HG02981 (cell line): ENCODE data around the gene UTP14C.
"Not testable (repeated sequence)": the region's sequence is repeated elsewhere in the genome, so short reads cannot be mapped to it uniquely, and the experiment has no call there.

Source experiments
- ATAC-seq: cut with Tn5 transposase; IDR thresholded peaks from one replicate; pipeline ENCODE4 v1.9.1; 2021; ENCODE audit warnings: mild to moderate bottlenecking, moderate library complexity; ENCODE audit not compliant: unreplicated experiment

UTP14C gene

DNA sequence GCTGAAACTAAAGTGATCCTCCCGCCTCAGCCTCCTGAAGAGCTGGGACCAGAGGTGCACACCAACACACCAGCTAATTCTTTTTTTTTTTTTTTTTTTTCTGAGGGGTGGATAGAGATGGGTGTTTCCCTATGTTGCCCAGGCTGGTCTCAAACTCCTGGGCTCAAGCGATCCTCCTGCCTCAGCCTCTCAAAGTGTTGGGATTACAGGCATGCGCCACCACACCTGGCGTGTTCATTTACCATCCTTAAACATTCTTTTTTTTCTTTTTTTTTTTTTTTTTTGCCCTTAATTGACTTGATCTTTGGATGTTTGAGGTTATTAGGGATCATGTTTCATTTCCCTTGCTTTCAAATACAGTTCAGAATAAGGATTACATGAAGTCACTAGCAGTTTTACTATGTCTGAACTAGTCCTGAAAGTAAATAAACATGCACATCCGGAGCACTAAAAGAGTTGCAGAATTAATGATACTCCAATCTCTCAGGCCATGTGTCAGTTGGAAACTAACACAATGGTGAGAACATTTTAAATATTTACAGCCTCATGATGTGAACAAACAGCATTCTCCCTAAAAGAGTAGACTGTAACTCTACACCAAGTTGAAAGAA, 10.2 kb downstream of the UTP14C start:
- no peak for ATAC-seq

DNA sequence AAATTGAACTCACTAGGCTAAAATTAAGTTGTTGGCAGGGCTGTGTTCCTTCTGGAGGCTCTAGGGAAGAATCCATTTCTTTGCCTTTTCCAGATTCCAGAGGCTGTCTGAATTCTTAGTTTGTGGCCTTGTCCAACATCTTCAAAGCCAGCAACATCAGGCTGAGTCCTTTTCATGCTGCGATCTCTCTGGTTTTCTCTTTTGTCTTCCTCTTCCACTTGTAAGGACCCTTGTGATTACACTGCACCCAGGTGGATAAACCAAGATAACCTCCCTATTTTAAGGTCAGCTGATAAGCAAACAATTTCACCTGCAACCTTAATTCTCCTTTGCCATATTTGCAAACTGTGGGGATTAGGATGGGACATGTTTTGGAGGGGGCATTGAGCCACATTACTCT, 11.5 kb downstream of the UTP14C start:
- no peak for ATAC-seq

DNA sequence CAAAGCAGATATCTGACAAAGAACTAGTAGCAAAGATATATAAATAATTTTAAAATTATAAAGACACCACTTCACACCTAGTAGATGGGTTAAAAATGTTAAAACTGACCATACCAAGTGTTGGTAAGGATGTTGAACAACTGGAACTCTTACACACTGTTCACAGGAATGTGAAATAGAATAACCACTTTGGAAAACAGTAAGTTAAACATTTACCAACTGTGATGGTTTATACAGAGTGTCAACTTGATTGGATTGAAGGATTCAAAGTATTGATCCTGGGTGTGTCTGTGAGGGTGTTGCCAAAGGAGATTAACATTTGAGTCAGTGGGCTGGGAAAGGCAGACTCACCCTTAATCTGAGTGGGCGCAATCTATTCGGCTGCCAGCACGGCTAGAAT, 19.2 kb downstream of the UTP14C start:
- ATAC-seq: no peak

GRCh38 chr13:52047463-52047862, 23.0 kb downstream of the UTP14C start:
- ATAC-seq: no peak

DNA sequence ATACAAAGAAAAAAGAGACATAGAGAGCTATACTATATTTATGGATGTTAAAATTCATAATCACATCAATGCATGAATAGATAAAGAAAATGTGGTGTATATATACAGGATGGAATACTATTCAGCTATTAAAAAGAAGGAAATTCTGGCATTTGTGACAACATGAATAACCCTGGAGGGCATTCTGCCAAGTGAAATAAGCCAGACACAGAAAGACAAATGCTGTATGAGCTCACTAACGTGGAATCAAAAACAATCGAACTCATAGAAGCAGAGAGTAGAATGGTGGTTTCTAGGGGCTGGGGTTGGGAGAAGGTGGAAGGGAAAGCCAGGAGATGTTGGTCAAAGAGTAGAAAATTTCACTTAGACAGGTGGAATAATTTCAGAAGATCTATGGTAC, 24.0 kb downstream of the UTP14C start:
- ATAC-seq: no peak

DNA sequence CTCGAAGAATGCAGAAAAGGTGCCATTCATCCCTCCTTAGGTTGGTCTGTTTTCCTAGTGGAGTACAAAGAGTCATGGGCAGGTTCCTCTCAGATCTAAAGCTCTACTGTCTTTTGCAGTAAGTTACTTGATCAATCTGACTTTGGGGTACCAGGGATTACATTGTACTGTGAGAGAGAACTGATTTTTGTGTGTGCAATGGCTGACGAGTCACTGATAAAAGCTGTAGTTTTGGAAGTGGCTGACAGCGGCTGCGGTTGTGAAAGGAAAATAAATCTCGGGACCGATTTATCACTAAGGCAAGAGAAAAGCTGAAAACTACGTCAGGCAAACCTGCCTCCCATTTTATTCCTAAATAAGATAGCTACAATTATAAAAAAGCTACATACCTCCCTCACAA, 26.9 kb downstream of the UTP14C start:
- ATAC-seq: no peak

DNA sequence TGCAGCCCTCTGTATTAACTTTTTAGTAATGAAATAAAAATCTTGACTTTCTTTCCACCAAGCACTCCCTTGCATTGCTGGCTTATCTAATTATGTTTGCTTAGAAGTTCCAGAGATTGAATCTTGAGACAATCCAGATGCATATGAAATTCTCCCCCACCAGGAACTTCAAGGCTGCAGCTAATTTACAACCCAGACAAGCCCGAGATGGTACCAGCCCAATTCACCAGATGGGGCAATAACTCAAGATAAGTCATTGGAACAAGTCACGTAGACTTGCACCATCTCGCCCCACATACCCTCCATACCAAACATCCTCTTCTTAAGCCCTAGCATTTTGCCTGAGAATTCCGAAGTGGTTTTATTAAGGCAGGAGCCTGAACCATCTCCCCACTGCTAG, 29.0 kb downstream of the UTP14C start:
- no peak for ATAC-seq

GRCh38 chr13:52061064-52061463, 36.6 kb downstream of the UTP14C start:
- ATAC-seq: not testable (repeated sequence)

- no peak for ATAC-seq
Measured at GRCh38 chr13:52061587-52061986, 37.1 kb downstream of the UTP14C start.

DNA sequence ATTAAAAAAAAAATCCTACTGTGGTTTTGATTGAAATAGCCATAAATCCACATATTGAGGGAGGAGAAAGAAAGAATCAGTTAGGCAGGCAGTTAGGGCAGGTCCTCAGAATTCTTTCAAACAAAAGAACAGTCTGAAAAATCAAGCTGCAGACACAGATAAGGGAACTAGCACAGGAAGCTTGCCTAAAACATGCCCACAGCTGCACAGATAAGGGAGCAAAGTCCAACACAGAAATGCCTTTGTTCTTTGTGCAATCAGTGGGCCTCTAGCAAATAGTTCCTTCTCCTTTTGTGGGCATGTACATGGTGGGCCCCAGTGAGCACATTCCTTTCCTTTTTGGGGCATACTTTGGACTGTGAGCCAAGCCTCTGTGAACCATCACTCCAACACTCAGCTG, 42.7 kb downstream of the UTP14C start:
- no peak for ATAC-seq

DNA sequence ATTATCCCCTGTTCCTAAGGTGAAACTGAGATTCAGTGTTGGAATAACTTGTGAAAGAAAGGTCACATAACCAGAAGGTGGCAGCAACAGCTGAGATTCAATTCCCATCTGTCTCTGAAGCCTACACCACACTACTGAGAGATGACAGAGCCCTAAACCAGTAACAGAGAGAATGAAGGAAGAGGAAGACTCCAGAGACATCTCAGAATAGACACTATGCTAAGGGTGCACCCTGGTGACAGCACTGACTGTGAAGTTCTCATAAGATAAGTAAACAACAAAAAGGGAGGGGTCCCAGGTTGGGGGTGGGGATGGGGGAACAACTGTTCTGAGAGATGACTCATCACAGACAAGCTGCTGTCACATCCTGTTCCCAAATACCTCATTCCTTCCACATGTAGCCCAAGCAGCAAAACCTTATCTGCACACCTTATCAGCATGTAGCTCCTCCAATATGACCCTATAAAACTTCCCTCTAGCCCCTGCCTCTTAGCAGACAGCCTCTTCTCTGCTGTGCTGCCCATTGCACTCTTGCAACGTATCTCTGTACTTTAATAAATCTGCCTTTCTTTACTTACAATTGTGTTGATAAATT, 46.5 kb downstream of the UTP14C start:
- no peak for ATAC-seq
